A673 (cell line): ENCODE measurements around the gene SSTR4.

ENCODE experiments used
- CTCF ChIP-seq: fragments of 300-800, 200-600 bp; sonication (generic); conservative IDR thresholded peaks from 2 replicates; pipeline ENCODE4 v1.5.1; 2017; ENCODE audit warnings: low read depth, mild to moderate bottlenecking, antibody characterized with exemption, low read length, moderate library complexity, mixed read lengths
- EZH2 ChIP-seq: fragments of 200-600 bp; sonication (generic); IDR thresholded peaks from 2 replicates; pipeline ENCODE4 v1.6.1; 2017; ENCODE audit warnings: borderline replicate concordance, low read depth, mild to moderate bottlenecking, mixed read lengths, antibody characterized with exemption, low read length; ENCODE audit not compliant: poor library complexity, severe bottlenecking

- TF ChIP-seq CTCF (no peak), EZH2 (no peak)
Measured at GRCh38 chr20:23018432-23018831, 16.7 kb upstream of the SSTR4 start.
